ENCODE results near the gene HIF3A. TPM values are rescaled to one million over a fixed set of nuclear protein-coding genes. Genes with fewer than 3 reads are reported as not detected.

The HIF3A gene
- total and polyA plus RNA-seq, 2 of the 4 experiments (the other 2 are of a cell fraction) = 0.02 TPM; not detected in 1

GRCh38 chr19:46289724-46290619 is 6.9 kb upstream of the HIF3A start (continued):
- no peak for TF ChIP-seq MAZ (IDR thresholded peaks at IDR 0.05; ENCODE audit: borderline replicate concordance, low read depth, low read length)

GRCh38 chr19:46291829-46292228 is 5.0 kb upstream of the HIF3A start:
- no TSS peak for BruUV-seq (replicated peaks)
- CTCF ChIA-PET = no interaction called here
- no peak overlapping the region for H2AK9ac ChIP-seq (replicated peaks; ENCODE audit: low read depth, low read length, poor library complexity)
- no peak overlapping the region for H3K14ac ChIP-seq (replicated peaks; ENCODE audit: low read depth, low read length)
- no peak for DNase-seq
- POLR2A ChIA-PET (ENCODE audit: unreplicated experiment) = no interaction called here
- H2BK15ac ChIP-seq (ENCODE audit: low read depth, low read length) = no peak overlapping the region
- H2AK5ac ChIP-seq (ENCODE audit: low read depth, low read length) = no peak overlapping the region
- H3K4me2 ChIP-seq (ENCODE audit: low read depth, low read length) = no peak overlapping the region
- H2BK5ac ChIP-seq (ENCODE audit: low read depth, low read length, poor library complexity, severe bottlenecking) = no peak overlapping the region
- peaks cover 9% of the 10 kb centered on the region for H3K9me3 ChIP-seq (ENCODE audit: control insufficient read depth, insufficient read depth, low read length)
- H3K4me1 ChIP-seq (ENCODE audit: control insufficient read depth, insufficient read depth, low read length) = no peaks in the 10 kb centered on the region; the same call in 1 of the 2 replicates
- no peak overlapping the region for H2AFZ ChIP-seq (replicated peaks; ENCODE audit: low read length, poor library complexity)
- peaks cover 4% of the 10 kb centered on the region; the same call in 1 of the 2 replicates for H3K9me1 ChIP-seq (ENCODE audit: insufficient read depth, low read length)
- no peak overlapping the region for H3K4me3 ChIP-seq (ENCODE audit: insufficient read depth, low read depth, low read length)
- intact Hi-C loops (cut with micrococcal nuclease) = no loop called here
- no peak overlapping the region for H4K8ac ChIP-seq (ENCODE audit: low read depth in 2 of 2, low read length in 2 of 2)
- H4K20me1 ChIP-seq (ENCODE audit: insufficient read depth, low read length) = no peaks in the 10 kb centered on the region; the same call in 1 of the 2 replicates
- H3K9ac ChIP-seq (ENCODE audit: low read depth, low read length) = no peak overlapping the region
- H4K5ac ChIP-seq (ENCODE audit: low read depth, low read length) = no peak overlapping the region
- H3K23ac ChIP-seq (ENCODE audit: low read depth, low read length) = no peak overlapping the region
- ATAC-seq (ENCODE audit: low read depth) = no peak
- dilution Hi-C loops (cut with HindIII; ENCODE audit: low sequenced_read_pairs, unreplicated experiment) = no loop called here
- no peak overlapping the region for H3K18ac ChIP-seq (ENCODE audit: low read depth, low read length)
- H2BK120ac ChIP-seq (ENCODE audit: low read depth, low read length) = no peak overlapping the region
- no peak overlapping the region for H3K4ac ChIP-seq (ENCODE audit: low read depth, low read length)
- H2BK20ac ChIP-seq (ENCODE audit: low read depth, low read length) = no peak overlapping the region
- in situ Hi-C loops (cut with MboI; ENCODE audit: low sequenced_read_pairs) = no loop called here
- peaks cover 18% of the 10 kb centered on the region for H3K27me3 ChIP-seq (ENCODE audit: control insufficient read depth, insufficient read depth, low read length)
- H3K79me1 ChIP-seq (ENCODE audit: low read depth in 1 of 2, low read length in 2 of 2) = no peaks in the 10 kb centered on the region
- no peak overlapping the region for H4K91ac ChIP-seq (ENCODE audit: insufficient read depth, low read depth, low read length)
- H3K36me3 ChIP-seq (ENCODE audit: control insufficient read depth, insufficient read depth, low read length) = no peaks in the 10 kb centered on the region
- H3K56ac ChIP-seq (ENCODE audit: extremely low read depth, insufficient read depth, low read length) = no peak overlapping the region
- H3K27ac ChIP-seq (ENCODE audit: insufficient read depth, low read length) = no peak overlapping the region
- TF ChIP-seq USF2 (IDR thresholded peaks at IDR 0.05; ENCODE audit: low read depth, low read length) (no peak), ELK1 (IDR thresholded peaks at IDR 0.05; ENCODE audit: borderline replicate concordance, low read depth, low read length) (no peak), SMC3 (IDR thresholded peaks at IDR 0.05; ENCODE audit: low read depth, low read length) (no peak), RAD21 (IDR thresholded peaks at IDR 0.05; ENCODE audit: low read length) (no peak), BHLHE40 (IDR thresholded peaks at IDR 0.05; ENCODE audit: low read depth, low read length) (no peak), POLR2A (IDR thresholded peaks at IDR 0.05; ENCODE audit: low read depth, low read length) (no peak), CTCF (conservative IDR thresholded peaks at IDR 0.05; ENCODE audit: low read depth, low read length) (no peak), MXI1 (IDR thresholded peaks at IDR 0.05; ENCODE audit: borderline replicate concordance, low read depth, low read length) (no peak), MAFK (IDR thresholded peaks at IDR 0.05; ENCODE audit: low read depth, low read length) (no peak), MAZ (IDR thresholded peaks at IDR 0.05; ENCODE audit: borderline replicate concordance, low read depth, low read length) (no peak), NFE2L2 (IDR thresholded peaks at IDR 0.05; ENCODE audit: low read depth, low read length) (no peak), FOS (IDR thresholded peaks at IDR 0.05; ENCODE audit: low read depth, low read length) (no peak), RCOR1 (IDR thresholded peaks at IDR 0.05; ENCODE audit: insufficient replicate concordance, low read length) (no peak)
